Measurements from ENCODE around the gene ZSCAN1. TPM values are rescaled to one million over a fixed set of nuclear protein-coding genes. Genes with fewer than 3 reads are reported as not detected.
A peak's percentile ranks its signal among the peaks of the same experiment; 100 is the strongest.
"Not testable (repeated sequence)": the region's sequence is repeated elsewhere in the genome, so short reads cannot be mapped to it uniquely, and the experiment has no call there.

The ZSCAN1 gene
- total RNA-seq, 1 donor from 2014 or later, result not detected

GRCh38 chr19:58003174-58003828 lies 30.5 kb upstream of the ZSCAN1 start:
- peaks cover 19% of the 10 kb centered on the region for H3K4me1 ChIP-seq
- no peak for TF ChIP-seq CTCF (IDR thresholded peaks at IDR 0.05)
- ATAC-seq, result peak; percentile 4 to 20
- intact Hi-C loops (cut with DNase I), result no loop called here
- peak overlapping the region; percentile 84 for H3K4me3 ChIP-seq
- no peaks in the 10 kb centered on the region for H3K27me3 ChIP-seq (ENCODE audit: low read depth)
- H3K9me3 ChIP-seq, result peaks cover 71% of the 10 kb centered on the region
- peaks cover 35% of the 10 kb centered on the region for H3K36me3 ChIP-seq
- DNase-seq, result no peak
- H3K27ac ChIP-seq, result peak overlapping the region; percentile 95

DNA sequence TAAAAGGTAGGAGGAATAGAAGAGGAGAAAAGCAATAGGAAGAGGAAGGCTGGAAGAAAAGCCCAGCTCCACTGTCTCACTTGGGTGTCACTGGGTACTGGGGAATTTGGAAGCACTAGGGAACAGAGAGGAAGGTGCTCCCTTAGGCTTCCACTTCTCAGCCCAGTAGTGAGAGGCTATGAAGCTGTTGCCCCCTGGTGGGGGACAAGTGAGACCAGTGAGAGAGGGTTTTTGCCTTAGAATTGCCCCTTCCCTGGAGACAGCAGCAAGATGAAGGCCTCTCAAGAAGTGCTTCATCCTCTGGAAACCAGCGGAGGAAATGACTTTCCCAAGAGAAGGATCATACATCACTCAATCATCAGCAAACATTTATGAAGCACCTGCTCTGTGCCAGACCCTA lies 26.5 kb upstream of the ZSCAN1 start:
- peaks cover 89% of the 10 kb centered on the region for H3K9me3 ChIP-seq
- intact Hi-C loops (cut with DNase I), result no loop called here
- ATAC-seq, result no peak

GRCh38 chr19:58008877-58009276 lies 24.9 kb upstream of the ZSCAN1 start:
- intact Hi-C loops (cut with DNase I); H3K27ac ChIP-seq; H3K4me3 ChIP-seq; H3K4me1 ChIP-seq; H3K27me3 ChIP-seq (ENCODE audit: low read depth); DNase-seq; ATAC-seq: not testable (repeated sequence)
- peaks cover 94% of the 10 kb centered on the region for H3K9me3 ChIP-seq
- peaks cover 10% of the 10 kb centered on the region for H3K36me3 ChIP-seq

More for the DNA sequence above, 26.5 kb upstream of the ZSCAN1 start:
- TF ChIP-seq CTCF (IDR thresholded peaks at IDR 0.05), result no peak
- DNase-seq, result no peak
- Histone ChIP-seq H3K36me3 (peaks cover 10% of the 10 kb centered on the region), H3K27me3 (ENCODE audit: low read depth) (no peaks in the 10 kb centered on the region), H3K4me1 (peaks cover 9% of the 10 kb centered on the region), H3K4me3 (no peak overlapping the region), H3K27ac (no peak overlapping the region)

GRCh38 chr19:58009301-58009665 lies 24.5 kb upstream of the ZSCAN1 start:
- intact Hi-C loops (cut with DNase I), result no loop called here

GRCh38 chr19:58009666-58010301 lies 24.0 kb upstream of the ZSCAN1 start:
- intact Hi-C loops (cut with DNase I), result no loop called here
- Histone ChIP-seq H3K36me3 (peaks cover 10% of the 10 kb centered on the region), H3K27ac (no peak overlapping the region), H3K4me3 (peak overlapping the region; percentile 30), H3K27me3 (ENCODE audit: low read depth) (no peaks in the 10 kb centered on the region), H3K9me3 (peaks cover 85% of the 10 kb centered on the region), H3K4me1 (no peaks in the 10 kb centered on the region)
- TF ChIP-seq CTCF (IDR thresholded peaks at IDR 0.05), result no peak
- DNase-seq (peak; percentile 66), ATAC-seq (peak; percentile 77 to 82)

More at GRCh38 chr19:58009301-58009665, 24.5 kb upstream of the ZSCAN1 start:
- DNase-seq (no peak), ATAC-seq (no peak)
- no peak for TF ChIP-seq CTCF (IDR thresholded peaks at IDR 0.05)
- H3K27ac ChIP-seq, result no peak overlapping the region
- H3K4me1 ChIP-seq, result no peaks in the 10 kb centered on the region
- peaks cover 10% of the 10 kb centered on the region for H3K36me3 ChIP-seq
- peaks cover 90% of the 10 kb centered on the region for H3K9me3 ChIP-seq
- H3K27me3 ChIP-seq (ENCODE audit: low read depth), result no peaks in the 10 kb centered on the region
- H3K4me3 ChIP-seq, result peak overlapping the region; percentile 30

DNA sequence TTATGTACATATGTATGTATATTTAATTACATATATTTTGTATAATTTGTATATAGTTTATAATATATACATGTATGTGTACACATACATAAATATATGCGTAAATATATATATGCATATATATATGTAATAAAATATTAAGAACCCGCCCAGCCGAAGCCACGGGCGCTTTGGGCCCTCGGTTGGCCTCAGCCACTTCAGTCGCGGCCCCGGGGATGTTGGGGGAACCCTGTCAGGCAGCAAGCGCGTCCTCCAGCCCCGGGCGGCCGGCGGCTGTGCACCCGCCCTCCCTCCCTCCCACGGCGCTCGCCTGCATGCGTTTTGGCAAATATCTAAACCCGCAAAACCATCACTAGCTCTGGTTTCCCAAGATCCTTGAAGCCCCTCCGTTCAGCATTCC lies 23.3 kb upstream of the ZSCAN1 start:
- intact Hi-C loops (cut with DNase I), result no loop called here
- no peak for TF ChIP-seq CTCF (IDR thresholded peaks at IDR 0.05)
- DNase-seq (no peak), ATAC-seq (no peak)
- Histone ChIP-seq H3K36me3 (peaks cover 10% of the 10 kb centered on the region), H3K4me1 (no peaks in the 10 kb centered on the region), H3K27ac (no peak overlapping the region), H3K4me3 (no peak overlapping the region), H3K27me3 (ENCODE audit: low read depth) (no peaks in the 10 kb centered on the region), H3K9me3 (peaks cover 78% of the 10 kb centered on the region)
